Pancreas (tissue), 10 donors: ENCODE results near the gene MAP2. TPM values are rescaled to one million over a fixed set of nuclear protein-coding genes. Genes with fewer than 3 reads are reported as not detected.

Experiments
- ATAC-seq, 4 donors: fragments of 200-7000 bp; cut with Tn5 transposase; one replicate each; pipeline versions ENCODE4 v1.8.0 to v1.9.1; 2020; ENCODE audit warnings: mild to moderate bottlenecking in 4 of 4, moderate library complexity in 4 of 4
- DNase-seq, 6 donors: peaks; one replicate each; pipeline ENCODE4 v3.0.0-alpha.2; 2020
- FAIRE-seq: peaks from 2 replicates; lab custom pipeline; 2012; peaks lifted over from hg19 to GRCh38; lab: Jason Lieb, UNC
- H3K27ac ChIP-seq, 4 donors: fragments of 200-600 bp; sonication (generic); 1 replicate in 3 of 4; 2 replicates in 1 of 4; pipeline versions ENCODE4 v1.5.0 to v1.8.0; 2020
- H3K27me3 ChIP-seq, 4 donors: fragments of 200-600 bp; one replicate each; pipeline ENCODE4 v1.8.0; 2021
- H3K36me3 ChIP-seq, 3 donors: fragments of 200-600 bp; sonication (generic) in 1 of 3; one replicate each; pipeline versions ENCODE4 v1.5.0 to v1.8.0; 2020 to 2021
- H3K4me1 ChIP-seq, 3 donors: fragments of 200-600 bp; one replicate each; pipeline ENCODE4 v1.8.0; 2021
- H3K4me3 ChIP-seq, 4 donors: fragments of 200-600 bp; sonication (generic) in 2 of 4; one replicate each; pipeline versions ENCODE4 v1.5.0 to v1.8.0; 2020 to 2021
- H3K9me3 ChIP-seq, 4 donors: fragments of 200-600 bp; one replicate each; pipeline ENCODE4 v1.8.0; 2021
- WGBS, 2 donors: extraction: QIAGEN DNeasy Blood & Tissue Kit; methylation state at CpG; one replicate each; pipeline ENCODE4 v1.1.7; 2013; 5-methylcytosine and 5-hydroxymethylcytosine counted together
- intact Hi-C, 3 donors: fragments of 100-400 bp; cut with DNase I; formaldehyde crosslinking; loops; one replicate each; pipeline versions ENCODE4 v1.11.1 to v1.14.2; 2022
- polyA plus RNA-seq, 2 donors: library from polyadenylated mRNA; stranded (reverse); fragments of 200-250 nt; gene quantifications; one replicate each; pipeline ENCODE4 v1.2.3, GENCODE V29; 2013
- total RNA-seq, 6 donors: library from RNA; stranded (reverse); fragmentation: NEBNext Ultra II Directional in 4 of 6; extraction: Animal tissue kit (Norgen Biotek cat#: 25700) in 4 of 6; gene quantifications; one replicate each; pipeline versions ENCODE4 v1.2.1 to v1.2.4, GENCODE V29; 2021 to 2023
- TF ChIP-seq, protein P1 (sequence below), 4 donors: fragments of 200-600 bp; sonication (generic) in 3 of 4; IDR thresholded peaks; one replicate each; pipeline versions ENCODE4 v1.5.0 to v1.8.0; 2021; ENCODE audit warnings: antibody characterized with exemption in 4 of 4
- donor health status: healthy with polysubstance abuse.
- donor health status: DM: no; HTN: no; CAD: no; lungs with moderate emphysema.
- donor health status: DM: no; HTN: no; CAD: no.
- donor health status: control.
- donor health status: control.
- donor health status: Bipolar disorder and iron deficiency.
- donor health status: DM: yes; HTN: yes; CAD: no.
- donor health status: DM: no; HTN: no; CAD: no.
- donor health status: DM: no; HTN: no; CAD: no.
- donor health status: DM: yes; HTN: yes; CAD: no.

MAP2 gene
- total and polyA plus RNA-seq, 8 donors: 6.9 to 23.9 (median 11.2) TPM

- WGBS, 2 donors: 99 to 100% methylated on average over 2 of the region's 2 CpGs
- intact Hi-C loops: loop anchor here in 1 of 3 donors (10.0 kb wide), 1 partner anchor 230 kb away; no protein-coding TSS in a partner anchor
- H3K4me3 ChIP-seq: no peak overlapping the region
- no peaks in the 10 kb centered on the region for H3K4me1 ChIP-seq
- ATAC-seq (no peak), DNase-seq (no peak), FAIRE-seq (no peak)
- no peaks in the 10 kb centered on the region for H3K27me3 ChIP-seq
- H3K36me3 ChIP-seq: no peaks in the 10 kb centered on the region
- no peak overlapping the region for H3K27ac ChIP-seq
- TF ChIP-seq, protein P1, sequence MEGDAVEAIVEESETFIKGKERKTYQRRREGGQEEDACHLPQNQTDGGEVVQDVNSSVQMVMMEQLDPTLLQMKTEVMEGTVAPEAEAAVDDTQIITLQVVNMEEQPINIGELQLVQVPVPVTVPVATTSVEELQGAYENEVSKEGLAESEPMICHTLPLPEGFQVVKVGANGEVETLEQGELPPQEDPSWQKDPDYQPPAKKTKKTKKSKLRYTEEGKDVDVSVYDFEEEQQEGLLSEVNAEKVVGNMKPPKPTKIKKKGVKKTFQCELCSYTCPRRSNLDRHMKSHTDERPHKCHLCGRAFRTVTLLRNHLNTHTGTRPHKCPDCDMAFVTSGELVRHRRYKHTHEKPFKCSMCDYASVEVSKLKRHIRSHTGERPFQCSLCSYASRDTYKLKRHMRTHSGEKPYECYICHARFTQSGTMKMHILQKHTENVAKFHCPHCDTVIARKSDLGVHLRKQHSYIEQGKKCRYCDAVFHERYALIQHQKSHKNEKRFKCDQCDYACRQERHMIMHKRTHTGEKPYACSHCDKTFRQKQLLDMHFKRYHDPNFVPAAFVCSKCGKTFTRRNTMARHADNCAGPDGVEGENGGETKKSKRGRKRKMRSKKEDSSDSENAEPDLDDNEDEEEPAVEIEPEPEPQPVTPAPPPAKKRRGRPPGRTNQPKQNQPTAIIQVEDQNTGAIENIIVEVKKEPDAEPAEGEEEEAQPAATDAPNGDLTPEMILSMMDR (IDR thresholded peaks at IDR 0.05): no peak
- no peaks in the 10 kb centered on the region for H3K9me3 ChIP-seq
Observed at GRCh38 chr2:209574515-209574914, 150.7 kb downstream of the MAP2 start.

DNA sequence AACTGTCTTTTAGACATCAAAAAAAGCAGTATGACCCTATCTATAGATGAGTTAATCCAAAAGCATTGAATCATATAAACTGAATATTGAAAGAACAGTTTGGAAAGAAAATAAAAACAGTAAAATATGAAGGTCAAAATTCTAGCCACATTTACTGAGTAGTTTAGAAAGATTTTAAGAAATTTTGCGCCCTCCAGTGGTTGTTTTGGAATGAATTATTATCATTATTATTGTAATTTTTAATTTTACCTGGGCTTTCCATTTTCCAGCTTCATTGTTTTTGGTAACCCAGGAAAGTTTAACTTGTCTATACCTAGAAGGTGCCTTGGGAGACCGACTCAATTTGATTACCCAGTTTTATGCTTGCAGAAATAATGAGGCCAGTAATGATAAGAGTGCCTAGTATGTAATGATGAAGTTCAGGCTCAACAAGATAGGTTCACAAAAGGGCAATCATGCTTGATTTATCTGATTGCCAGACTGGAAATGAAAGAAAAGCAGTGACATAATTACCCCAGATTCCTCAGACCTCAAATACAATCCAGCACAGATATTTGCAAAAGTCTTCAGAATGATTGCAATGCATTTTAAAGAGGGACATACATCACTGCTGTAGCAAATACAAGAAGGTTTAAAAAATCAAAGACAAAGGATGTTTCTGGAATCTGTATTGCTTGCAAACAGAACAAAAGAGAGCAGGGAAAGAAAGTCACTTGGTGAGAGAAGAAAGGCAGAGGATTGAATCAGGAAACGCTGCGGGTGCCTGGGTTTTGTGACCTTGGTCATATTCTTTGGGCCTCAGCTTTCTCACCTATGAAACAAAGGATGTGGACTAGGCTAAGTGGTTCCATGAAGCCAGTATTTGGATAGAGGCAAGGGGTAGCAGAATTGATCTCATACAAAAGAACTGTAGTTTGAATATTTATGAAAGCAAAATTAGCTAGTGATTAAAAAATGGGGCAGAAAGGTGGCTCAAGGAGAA is 153.8 kb downstream of the MAP2 start:
- H3K4me1 ChIP-seq: no peaks in the 10 kb centered on the region
- peak in 1 of 4 donors; percentile 18 for ATAC-seq
- no peaks in the 10 kb centered on the region for H3K27me3 ChIP-seq
- TF ChIP-seq, protein P1 (IDR thresholded peaks at IDR 0.05): peak in 3 of 4 donors; percentile 16 to 31 (median 20)
- 59 to 66% methylated on average over 4 of the region's 4 CpGs for WGBS, 2 donors
- DNase-seq: no peak
- H3K27ac ChIP-seq: no peak overlapping the region
- no peaks in the 10 kb centered on the region for H3K9me3 ChIP-seq
- no peaks in the 10 kb centered on the region for H3K36me3 ChIP-seq
- no peak overlapping the region for H3K4me3 ChIP-seq
- intact Hi-C loops: loop anchor here in 1 of 3 donors (10.0 kb wide), 1 partner anchor 233 kb away; no protein-coding TSS in a partner anchor
- no peak for FAIRE-seq

DNA sequence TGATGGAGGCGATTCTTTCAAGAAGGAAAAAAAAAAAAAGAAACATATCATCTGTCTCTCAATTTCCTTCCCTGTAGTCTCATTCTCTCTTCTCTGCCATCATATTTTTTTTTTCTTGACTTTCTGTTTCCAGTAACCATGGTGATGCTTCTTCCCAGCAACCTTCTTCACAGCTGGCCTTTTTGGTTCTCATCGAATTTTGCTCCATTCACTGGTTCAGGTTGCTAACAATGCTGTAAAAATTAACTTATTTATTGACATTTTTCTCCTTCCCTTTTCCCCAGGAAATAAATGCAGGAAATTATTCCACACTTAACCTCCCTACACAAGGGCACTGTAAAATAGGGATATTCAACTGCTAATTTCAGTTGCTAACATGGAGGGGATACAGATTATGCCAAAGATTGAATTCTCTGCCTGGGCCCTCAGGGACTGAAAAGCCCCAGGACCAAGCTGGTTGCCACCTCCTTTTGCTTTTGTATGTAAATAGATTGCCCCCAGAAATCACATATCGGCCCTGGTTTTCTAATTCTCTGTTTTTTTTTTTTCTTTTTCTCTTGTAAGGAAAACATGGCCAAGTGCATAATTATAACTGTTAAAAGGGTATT is 154.7 kb downstream of the MAP2 start:
- Histone ChIP-seq H3K4me1 (no peaks in the 10 kb centered on the region), H3K4me3 (no peak overlapping the region), H3K27ac (no peak overlapping the region), H3K27me3 (no peaks in the 10 kb centered on the region), H3K36me3 (no peaks in the 10 kb centered on the region), H3K9me3 (no peaks in the 10 kb centered on the region)
- no peak for FAIRE-seq
- WGBS, 2 donors: 63 to 64% methylated on average over 3 of the region's 3 CpGs
- intact Hi-C loops: loop anchor here in 1 of 3 donors (10.0 kb wide), 1 partner anchor 234 kb away; no protein-coding TSS in a partner anchor
- ATAC-seq: no peak
- TF ChIP-seq, protein P1 (IDR thresholded peaks at IDR 0.05): no peak
- DNase-seq: no peak

DNA sequence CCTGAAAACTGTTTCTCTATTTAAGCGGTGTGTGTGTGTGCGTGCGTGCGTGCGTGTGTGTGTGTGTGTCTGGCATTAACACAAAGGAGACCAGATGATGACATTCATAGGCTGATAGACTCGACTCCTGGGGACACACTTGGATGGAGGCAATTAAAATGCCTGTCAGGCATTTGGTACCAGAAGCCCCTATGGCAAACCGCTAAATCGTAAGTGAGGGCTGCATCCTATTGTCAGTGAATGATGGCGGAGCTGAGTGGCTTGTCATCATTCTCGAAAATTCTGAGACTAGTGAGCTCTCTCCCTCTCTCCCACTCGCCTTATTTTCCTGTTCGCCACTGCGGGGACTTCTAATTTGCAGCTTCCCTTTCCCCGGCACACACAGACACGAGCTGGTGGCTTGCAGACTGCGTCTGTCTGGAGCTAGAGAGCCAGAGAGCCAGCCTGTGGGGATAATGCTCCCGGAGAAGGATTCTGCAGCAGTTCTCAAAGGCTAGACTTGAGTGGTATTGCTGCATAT is 155.4 kb downstream of the MAP2 start:
- no peak for DNase-seq
- intact Hi-C loops: loop anchor here in 1 of 3 donors (10.0 kb wide), 1 partner anchor 234 kb away; no protein-coding TSS in a partner anchor
- no peaks in the 10 kb centered on the region for H3K36me3 ChIP-seq
- H3K9me3 ChIP-seq: no peaks in the 10 kb centered on the region
- H3K4me1 ChIP-seq: no peaks in the 10 kb centered on the region
- 73 to 77% methylated on average over 17 of the region's 17 CpGs for WGBS, 2 donors
- H3K27me3 ChIP-seq: no peaks in the 10 kb centered on the region
- TF ChIP-seq, protein P1 (IDR thresholded peaks at IDR 0.05): no peak
- H3K27ac ChIP-seq: no peak overlapping the region
- no peak overlapping the region for H3K4me3 ChIP-seq
- no peak for FAIRE-seq
- peak in 2 of 4 donors; percentile 49 to 65 for ATAC-seq
